Frontal cortex (tissue), 4 donors: ENCODE results near the gene SHC4. TPM values are rescaled to one million over a fixed set of nuclear protein-coding genes. Genes with fewer than 3 reads are reported as not detected.

ENCODE experiments used
- DNase-seq, 2 donors: peaks; one replicate each; pipeline ENCODE4 v3.0.0; 2012; ENCODE audit warnings: low spot score in 2 of 2
- FAIRE-seq: peaks from 2 replicates; lab custom pipeline; 2012; peaks lifted over from hg19 to GRCh38; lab: Jason Lieb, UNC
- small RNA-seq: library from RNA; depleted of rRNA; stranded (forward); fragments of <200 nt; gene quantifications from one replicate; pipeline ENCODE3, GENCODE V24; 2014
- total RNA-seq: library from RNA; depleted of rRNA; stranded (reverse); fragments of >200 nt; gene quantifications from one replicate; pipeline ENCODE4 v1.2.3, GENCODE V29; 2014
- donor health status: control.
- donor health status: control.
- donor health status: control.

Gene SHC4
- total RNA-seq, 1 donor from 2014 or later = 5.7 TPM

- FAIRE-seq (no peak), DNase-seq (no peak)
These were observed 182.7 kb downstream of the SHC4 start for GRCh38 chr15:48781017-48781416.

- no peak for DNase-seq
- FAIRE-seq = no peak
These were observed 185.4 kb downstream of the SHC4 start for GRCh38 chr15:48778331-48778730.

- DNase-seq (no peak), FAIRE-seq (no peak)
These were observed 185.9 kb downstream of the SHC4 start for GRCh38 chr15:48777645-48778330.

DNA sequence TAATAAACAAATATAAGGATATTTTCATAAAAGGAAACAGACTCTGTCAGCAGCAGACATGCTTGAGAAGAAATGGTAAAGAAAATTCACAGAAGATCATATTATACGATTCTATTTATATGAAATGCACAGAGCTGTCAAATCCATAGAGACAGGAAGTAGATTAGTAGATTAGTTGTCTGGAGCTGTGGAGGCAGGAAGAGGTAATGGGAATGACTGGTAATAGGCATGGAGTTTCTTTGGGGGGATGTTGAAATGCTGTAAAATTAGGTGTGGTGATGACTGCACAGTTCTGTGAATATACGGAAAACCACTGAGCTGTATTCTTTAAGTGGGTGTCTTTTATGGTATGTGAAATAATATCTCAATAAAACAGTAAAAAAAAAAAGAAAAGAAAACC, 188.2 kb downstream of the SHC4 start:
- DNase-seq = no peak
- FAIRE-seq = no peak

GRCh38 chr15:48774484-48774883, 189.2 kb downstream of the SHC4 start:
- FAIRE-seq (no peak), DNase-seq (no peak)

Small RNA genes lying within 50 kb of the gene (small RNA-seq; reads per million reads assigned to genes)
- gene RF00019 = not detected

Other genes with a start within 250 kb of the SHC4 start
- gene CEP152, start 152.8 kb downstream of the SHC4 start, total RNA-seq = 1.6 TPM
- gene EID1, start 85.8 kb downstream of the SHC4 start, total RNA-seq = 278 TPM
- 95.8 TPM for gene SECISBP2L, start 82.5 kb upstream of the SHC4 start, total RNA-seq
- gene COPS2, start 191.7 kb upstream of the SHC4 start, total RNA-seq = 66.9 TPM
- gene GALK2, start 206.3 kb upstream of the SHC4 start, total RNA-seq = 54.2 TPM